Activated CD4-positive, alpha-beta T cell treated with anti-CD3 and anti-CD28 coated beads, Interleukin-2, amount 50 U/mL, for 1 hour (primary cell): ENCODE measurements around the gene RET.
A peak's percentile ranks its signal among the peaks of the same experiment; 100 is the strongest.
"Not testable (repeated sequence)": the region's sequence is repeated elsewhere in the genome, so short reads cannot be mapped to it uniquely, and the experiment has no call there.

Experiments
- DNase-seq: peaks from one replicate; pipeline ENCODE4 v3.0.0-alpha.2; 2020

Gene RET

DNA sequence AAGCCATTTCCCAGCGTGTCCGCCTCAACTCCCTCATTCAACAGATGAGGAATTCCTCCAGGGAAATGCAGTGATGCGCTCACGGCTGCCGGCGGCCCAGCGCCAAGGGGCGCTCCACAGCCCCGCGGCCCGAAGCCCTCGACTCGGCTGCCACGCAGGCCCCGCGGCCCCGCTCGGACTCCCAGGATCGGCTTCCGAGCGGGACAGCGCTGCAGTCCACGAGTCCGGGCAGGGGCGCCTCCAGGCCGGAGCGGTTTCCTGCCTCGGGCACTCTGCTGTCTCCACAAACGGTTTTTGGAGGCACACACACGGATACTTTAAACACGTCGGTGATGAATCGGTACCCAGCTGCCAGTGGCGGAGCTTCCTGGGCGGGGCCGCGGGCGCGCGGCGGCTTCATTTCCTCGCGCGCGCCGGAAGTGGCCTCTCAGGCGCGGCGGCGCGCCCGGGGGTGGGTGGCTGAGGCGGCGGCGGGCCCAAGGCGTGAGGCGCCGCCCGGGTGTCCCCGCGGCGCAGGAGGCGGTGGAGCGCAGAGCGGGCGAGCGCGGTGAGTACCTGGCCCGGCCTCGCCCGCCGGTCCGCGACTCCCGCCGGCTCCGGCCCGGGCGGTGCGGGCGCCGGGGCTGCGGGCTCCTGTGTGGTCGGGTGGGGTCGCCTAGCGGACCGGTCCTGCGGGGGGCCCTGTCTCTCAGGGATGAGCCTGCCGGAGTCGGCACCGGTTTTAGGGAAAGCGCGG lies 61.3 kb downstream of the RET start, which contains the start of gene CSGALNACT2:
Gene CSGALNACT2 (plus strand): TSS at position 425 of the 736 bp plus-strand sequence. CDS start 16,705 bp downstream, outside the sequence.
- DNase-seq: peak; percentile 85

DNA sequence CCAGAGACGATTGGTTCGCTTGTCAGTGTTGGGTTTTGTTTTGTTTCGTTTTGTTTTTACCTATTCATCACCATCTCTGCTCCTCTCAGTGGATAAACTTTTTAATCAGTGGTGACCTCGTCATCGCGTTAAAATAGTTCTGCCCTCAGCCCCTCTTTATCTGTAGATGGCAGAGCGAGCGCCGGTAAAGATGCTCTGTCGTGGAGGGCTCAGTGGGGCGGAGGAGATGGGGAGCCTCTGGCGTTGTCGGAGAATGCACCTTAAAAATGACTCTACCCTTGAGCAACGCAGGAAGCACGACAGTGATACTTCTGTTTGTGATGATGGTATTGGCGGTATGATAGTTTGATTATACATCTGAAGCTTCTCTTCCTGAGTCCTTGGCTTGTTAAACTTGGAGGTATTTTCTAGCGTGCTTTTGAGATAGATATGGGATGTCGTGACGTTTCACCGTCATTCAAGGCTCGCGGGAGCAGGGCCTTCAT lies 61.9 kb downstream of the RET start:
- DNase-seq: peak; percentile 61

DNA sequence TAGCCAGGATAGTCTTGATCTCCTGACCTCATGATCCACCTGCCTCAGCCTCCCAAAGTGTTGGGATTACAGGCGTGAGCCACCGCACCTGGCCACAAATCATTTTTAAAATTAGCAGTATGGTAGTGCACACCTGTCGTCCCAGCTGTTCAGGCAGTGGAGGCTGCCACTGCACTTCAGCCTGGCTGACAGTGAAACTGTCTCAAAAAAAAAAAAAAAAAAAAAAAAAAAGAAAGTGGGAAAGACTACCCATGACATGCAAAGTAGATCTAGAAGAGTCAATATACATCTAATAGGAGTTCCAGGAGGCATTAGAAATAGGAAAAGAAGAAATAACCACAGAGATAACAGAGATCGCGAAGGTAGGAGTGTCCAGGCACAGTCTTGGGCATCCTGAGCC lies 64.6 kb downstream of the RET start:
- DNase-seq: no peak

GRCh38 chr10:43145311-43145710 lies 68.4 kb downstream of the RET start:
- no peak for DNase-seq

DNA sequence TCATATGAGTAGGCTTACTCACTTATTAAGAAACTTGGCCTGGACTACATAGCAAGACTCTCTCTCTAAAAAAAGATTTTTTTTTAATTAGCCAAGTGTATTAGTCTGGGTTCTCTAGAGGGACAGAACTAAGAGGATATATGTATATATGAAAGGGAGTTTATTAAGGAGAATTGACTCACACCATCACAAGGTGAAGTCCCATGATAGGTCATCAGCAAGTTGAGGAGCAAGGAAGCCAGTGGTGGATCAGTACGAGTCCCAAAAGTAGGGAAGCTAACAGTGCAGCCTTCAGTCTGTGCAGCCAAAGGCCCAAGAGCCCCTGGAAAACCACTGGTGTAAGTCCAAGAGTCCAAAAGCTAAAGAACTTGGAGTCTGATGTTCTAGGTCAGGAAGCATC lies 69.1 kb downstream of the RET start:
- not testable (repeated sequence) for DNase-seq

- DNase-seq: no peak
Observed at GRCh38 chr10:43151371-43151770, 74.5 kb downstream of the RET start.

- no peak for DNase-seq
Observed at GRCh38 chr10:43153901-43154300, 77.0 kb downstream of the RET start.

- no peak for DNase-seq
Observed at GRCh38 chr10:43155221-43155620, 78.4 kb downstream of the RET start.

- DNase-seq: no peak
Observed at GRCh38 chr10:43155741-43156140, 78.9 kb downstream of the RET start.

GRCh38 chr10:43156590-43157341 lies 79.9 kb downstream of the RET start:
- DNase-seq: no peak

DNA sequence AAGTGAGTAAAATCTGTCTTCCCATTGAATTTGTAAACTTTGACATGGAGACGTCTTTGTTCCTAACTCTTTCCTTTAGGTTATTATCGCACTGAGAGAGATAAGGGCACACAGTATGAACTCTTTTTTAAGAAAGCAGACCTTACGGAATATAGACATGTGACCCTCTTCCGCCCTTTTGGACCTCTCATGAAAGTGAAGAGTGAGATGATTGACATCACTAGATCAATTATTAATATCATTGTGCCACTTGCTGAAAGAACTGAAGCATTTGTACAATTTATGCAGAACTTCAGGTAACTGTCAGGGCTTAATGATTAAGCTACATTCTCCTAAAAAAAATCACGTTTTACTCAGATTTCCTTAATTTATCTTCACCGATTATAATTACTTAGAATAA lies 81.8 kb downstream of the RET start:
- no peak for DNase-seq

GRCh38 chr10:43160046-43160920 lies 83.4 kb downstream of the RET start:
- DNase-seq: no peak

DNA sequence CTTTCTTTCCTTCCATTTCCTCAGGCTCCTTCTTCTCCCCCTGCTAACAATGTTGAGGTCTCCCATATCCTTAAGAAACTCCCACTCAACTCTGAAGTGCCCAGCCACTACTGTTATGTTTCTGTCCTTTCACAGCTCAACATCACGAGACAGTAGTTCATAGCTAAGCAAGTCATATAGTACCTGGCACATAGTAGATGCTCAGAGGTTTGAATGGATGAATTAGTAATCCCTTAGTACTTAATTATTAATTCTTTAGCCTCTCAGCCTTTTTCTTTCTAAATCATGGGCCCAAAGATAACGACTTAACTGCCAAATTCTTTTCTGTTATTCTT lies 84.0 kb downstream of the RET start:
- no peak for DNase-seq

DNA sequence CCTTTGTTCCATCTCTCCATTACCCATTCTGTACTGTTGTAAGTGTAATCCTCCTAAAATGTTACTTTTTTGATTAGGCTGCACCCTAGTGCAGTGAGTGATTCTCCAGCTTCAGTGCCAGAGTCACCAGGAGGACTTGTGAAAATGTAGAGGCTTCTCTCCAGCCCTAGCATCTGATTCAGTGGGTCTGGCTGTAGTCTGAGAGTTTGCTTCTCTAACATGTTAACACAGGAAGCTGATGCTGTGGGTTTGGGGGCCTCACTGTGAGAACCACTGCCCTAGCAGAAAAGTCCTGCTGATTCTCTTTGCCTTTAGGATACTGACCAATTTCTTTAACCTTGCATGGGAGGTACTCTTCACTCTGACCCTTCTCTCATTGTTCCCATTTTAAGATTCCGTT lies 85.7 kb downstream of the RET start:
- DNase-seq: no peak

- no peak for DNase-seq
Observed at GRCh38 chr10:43166207-43166879, 89.5 kb downstream of the RET start.

DNA sequence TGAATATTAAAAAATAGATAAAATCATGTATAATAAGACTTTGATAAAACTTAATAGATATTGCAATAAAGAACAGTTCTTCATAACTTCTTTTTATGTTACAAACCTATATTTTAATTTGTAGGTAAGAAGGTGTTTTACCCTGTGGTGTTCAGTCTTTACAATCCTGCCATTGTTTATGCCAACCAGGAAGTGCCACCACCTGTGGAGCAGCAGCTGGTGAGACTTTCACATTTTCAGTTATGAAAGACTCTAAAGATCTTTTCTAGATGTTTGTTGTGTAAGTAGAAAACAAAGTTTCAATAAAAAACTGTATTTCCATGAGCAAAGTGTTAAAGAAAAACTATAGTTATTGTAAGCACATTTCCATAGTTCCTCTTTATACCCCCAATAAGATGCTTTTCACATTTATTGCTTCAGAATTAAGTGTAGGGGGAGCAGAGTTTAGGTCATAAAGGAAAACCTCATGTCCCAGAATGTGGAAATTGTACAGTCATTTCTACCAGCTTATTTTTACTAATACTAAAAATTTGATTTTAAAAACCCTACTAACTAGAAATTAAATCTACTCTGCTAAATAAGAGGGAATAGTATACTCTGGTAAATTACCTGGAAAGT lies 90.1 kb downstream of the RET start:
- no peak for DNase-seq

GRCh38 chr10:43167498-43167889 lies 90.6 kb downstream of the RET start:
- no peak for DNase-seq

DNA sequence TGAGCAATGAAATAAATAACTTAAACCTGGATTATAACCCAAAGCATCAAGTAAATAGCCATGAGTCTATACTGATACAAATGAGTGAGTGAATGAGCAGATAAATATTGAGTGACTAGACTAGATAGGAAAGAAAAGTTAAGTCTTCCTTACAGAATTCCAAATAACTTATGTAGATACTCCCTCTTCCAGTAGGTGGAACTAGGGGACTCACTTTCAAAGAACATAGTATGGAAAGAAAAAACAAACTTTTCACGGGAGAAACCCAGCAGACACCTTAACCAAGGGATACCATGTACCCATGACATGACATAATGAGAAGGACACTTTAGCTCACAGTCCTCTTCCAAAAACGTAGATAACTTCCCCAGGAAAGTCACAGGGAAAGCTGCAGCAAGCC lies 93.6 kb downstream of the RET start:
- no peak for DNase-seq

- no peak for DNase-seq
Observed at GRCh38 chr10:43172645-43173044, 95.8 kb downstream of the RET start.

DNA sequence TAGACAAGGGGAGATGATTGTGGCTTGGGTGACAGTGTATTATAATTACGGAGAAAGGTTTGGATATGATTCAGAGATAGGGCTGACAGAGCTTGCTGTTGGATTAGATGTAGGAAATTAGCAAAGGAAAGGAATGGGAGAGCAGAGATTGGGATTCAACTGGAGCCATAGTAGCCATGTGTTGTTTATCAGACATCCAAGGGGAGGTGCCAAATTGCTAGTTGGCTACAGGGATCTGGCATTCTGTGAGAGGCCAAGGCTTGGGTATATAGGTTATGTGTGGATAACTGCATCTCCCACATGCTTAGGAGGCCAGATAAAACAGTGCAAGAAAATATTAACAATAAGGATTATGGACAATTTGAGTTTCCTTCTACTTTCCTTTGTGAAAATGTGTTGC lies 96.3 kb downstream of the RET start:
- DNase-seq: no peak

DNA sequence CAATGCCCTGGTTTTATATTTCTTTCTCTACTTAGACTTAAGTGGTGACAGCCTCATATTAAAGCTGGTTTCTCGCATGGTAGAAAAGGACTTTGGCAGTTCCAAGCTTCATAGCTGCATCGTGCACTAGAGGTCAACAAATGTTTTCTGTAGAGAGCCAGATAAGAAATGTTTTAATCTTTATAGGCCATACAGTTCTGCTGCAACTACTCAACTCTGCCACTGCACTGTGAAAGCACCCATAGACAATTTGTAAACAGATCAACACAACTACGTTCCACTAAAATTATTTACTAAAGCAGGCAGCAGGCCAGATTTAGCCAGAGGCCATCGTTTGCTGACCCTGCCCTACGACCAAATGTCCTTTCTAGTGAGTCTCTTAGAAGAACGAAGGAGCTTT lies 98.1 kb downstream of the RET start:
- DNase-seq: no peak

DNA sequence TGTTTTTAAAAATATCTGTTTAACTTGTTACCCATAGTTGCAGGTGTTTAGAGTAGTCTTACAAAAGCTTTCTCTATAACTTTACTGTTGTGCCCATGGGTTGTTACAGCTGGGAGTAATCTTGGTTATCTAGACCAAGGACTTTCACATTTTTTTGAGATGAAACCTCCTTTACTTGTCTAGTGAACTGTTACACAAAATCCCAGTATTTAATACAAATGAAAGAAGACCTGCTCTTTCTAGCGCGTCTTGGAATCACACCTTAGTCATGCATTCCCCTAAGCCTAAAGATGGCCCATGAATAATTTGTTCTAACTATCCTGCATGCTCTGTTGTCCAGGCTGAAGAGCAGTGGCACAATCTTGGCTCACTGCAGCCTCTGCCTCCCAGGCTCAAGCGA lies 99.4 kb downstream of the RET start:
- DNase-seq: no peak
